ENCODE results near the gene CNGA4. TPM values are rescaled to one million over a fixed set of nuclear protein-coding genes. Genes with fewer than 3 reads are reported as not detected.
"Not testable (repeated sequence)": the region's sequence is repeated elsewhere in the genome, so short reads cannot be mapped to it uniquely, and the experiment has no call there.

CNGA4 gene
- polyA plus RNA-seq, 4 donors, result 0.09 to 0.34 (median 0.27) TPM

DNA sequence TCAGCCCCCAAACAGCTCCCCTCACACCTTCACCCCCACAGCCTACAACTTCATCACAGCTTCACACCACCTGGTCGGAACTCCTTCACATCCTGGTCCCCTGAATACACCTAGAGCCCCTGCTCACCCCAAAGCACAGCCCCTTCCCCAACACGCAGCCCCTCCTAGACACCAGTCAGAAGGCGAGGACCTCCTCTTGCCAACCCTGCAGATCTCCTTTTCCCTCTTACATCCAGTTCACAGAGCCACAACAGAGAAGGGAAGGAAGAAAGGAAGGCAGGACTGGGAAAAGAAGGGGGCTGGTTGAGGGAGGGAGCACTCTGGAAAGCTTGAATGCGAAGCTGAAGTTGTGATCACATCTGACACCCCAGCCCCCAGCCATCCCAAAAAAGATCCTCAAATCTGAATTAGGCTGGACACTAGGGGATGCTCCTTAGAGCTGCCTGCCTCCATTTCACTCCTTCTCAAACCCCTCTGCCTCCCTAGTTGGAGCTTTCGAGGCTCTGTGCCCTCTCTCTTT lies 21.4 kb downstream of the CNGA4 start:
- no peak for DNase-seq (ENCODE audit: low read depth in 4 of 4, low spot score in 3 of 4)

GRCh38 chr11:6263662-6264061 lies 24.8 kb downstream of the CNGA4 start:
- no peak for DNase-seq (ENCODE audit: low read depth in 4 of 4, low spot score in 3 of 4)

- no peak for DNase-seq (ENCODE audit: low read depth in 4 of 4, low spot score in 3 of 4)
Measured at GRCh38 chr11:6268820-6269219, 29.9 kb downstream of the CNGA4 start.

- no peak for DNase-seq (ENCODE audit: low read depth in 4 of 4, low spot score in 3 of 4)
Measured at GRCh38 chr11:6269994-6270393, 31.1 kb downstream of the CNGA4 start.

DNA sequence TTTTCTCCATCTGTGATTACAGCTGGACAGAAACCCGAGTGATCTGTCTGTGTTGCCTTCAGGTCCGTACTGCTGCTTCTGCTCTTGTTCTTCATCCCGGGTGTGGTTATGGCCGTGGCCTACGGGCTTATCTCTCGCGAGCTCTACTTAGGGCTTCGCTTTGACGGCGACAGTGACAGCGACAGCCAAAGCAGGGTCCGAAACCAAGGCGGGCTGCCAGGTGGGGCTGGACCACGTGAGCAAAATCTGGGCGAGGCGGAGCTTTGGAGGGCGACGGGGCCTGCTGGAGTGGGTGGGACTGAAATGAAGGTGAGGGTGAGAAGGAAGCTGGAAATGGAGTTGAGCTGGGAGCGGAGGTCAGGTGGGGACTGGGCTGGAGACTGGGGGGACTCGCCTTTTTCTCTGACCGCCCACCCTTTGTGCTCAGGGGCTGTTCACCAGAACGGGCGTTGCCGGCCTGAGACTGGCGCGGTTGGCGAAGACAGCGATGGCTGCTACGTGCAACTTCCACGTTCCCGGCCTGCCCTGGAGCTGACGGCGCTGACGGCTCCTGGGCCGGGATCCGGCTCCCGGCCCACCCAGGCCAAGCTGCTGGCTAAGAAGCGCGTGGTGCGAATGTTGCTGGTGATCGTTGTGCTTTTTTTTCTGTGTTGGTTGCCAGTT lies 31.8 kb downstream of the CNGA4 start:
- DNase-seq (ENCODE audit: low read depth in 4 of 4, low spot score in 3 of 4), result no peak

- DNase-seq (ENCODE audit: low read depth in 4 of 4, low spot score in 3 of 4), result no peak
Measured at GRCh38 chr11:6271598-6271997, 32.7 kb downstream of the CNGA4 start.

DNA sequence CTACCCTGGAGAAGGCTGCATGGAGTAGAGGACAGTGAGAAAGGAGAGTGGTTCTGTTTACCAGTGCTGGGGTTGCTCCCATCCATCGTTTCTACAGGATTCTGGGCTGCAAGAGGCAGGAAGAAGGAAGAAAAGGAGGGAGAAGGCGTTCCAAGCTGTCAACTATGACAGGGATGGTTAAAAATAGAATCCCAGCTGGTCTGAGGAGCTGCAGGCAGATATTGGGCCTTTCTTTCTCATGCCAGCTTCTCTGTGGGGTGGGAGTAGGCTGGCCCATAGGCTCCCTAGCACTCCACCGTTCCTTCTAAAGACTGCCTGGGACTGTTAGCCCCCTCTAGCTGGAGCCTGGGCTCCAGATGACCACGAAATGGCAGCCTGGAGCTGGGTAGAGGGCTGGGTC lies 34.3 kb downstream of the CNGA4 start:
- DNase-seq (ENCODE audit: low read depth in 4 of 4, low spot score in 3 of 4), result no peak

DNA sequence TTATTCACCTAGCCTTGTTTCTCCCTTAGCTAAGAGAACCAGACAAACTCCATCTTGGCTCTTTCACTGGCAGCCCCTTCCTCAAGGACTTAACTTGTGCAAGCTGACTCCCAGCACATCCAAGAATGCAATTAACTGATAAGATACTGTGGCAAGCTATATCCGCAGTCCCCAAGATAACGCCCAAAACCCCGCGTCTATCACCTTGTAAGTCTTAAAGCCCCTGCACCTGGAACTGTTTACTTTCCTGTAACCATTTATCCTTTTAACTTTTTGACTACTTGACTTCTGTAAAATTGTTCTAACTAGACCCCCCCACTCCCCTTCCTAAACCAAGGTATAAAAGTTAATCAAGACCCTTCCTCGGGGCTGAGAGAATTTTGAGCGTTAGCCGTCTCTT lies 41.9 kb downstream of the CNGA4 start:
- DNase-seq (ENCODE audit: low read depth in 4 of 4, low spot score in 3 of 4), result not testable (repeated sequence)

GRCh38 chr11:6283453-6284023 lies 44.6 kb downstream of the CNGA4 start:
- DNase-seq (ENCODE audit: low read depth in 4 of 4, low spot score in 3 of 4), result no peak

- DNase-seq (ENCODE audit: low read depth in 4 of 4, low spot score in 3 of 4), result no peak
Measured at GRCh38 chr11:6284250-6284649, 45.4 kb downstream of the CNGA4 start.

- DNase-seq (ENCODE audit: low read depth in 4 of 4, low spot score in 3 of 4), result no peak
Measured at GRCh38 chr11:6285019-6285418, 46.1 kb downstream of the CNGA4 start.

Other genes with a start within 250 kb of the CNGA4 start
- under 1 TPM in 1 of 4 donors, not detected in 3; 0.06 TPM for gene OR56A4, start 232.1 kb upstream of the CNGA4 start, polyA plus RNA-seq (ENCODE audit: insufficient read length in 4 of 4)
- gene OR56A1, start 208.3 kb upstream of the CNGA4 start, polyA plus RNA-seq (ENCODE audit: insufficient read length in 4 of 4), result not detected
- gene OR56B4, start 131.4 kb upstream of the CNGA4 start, polyA plus RNA-seq (ENCODE audit: insufficient read length in 4 of 4), result under 1 TPM in 1 of 4 donors, not detected in 3; 0.22 TPM
- gene OR52B2, start 68.8 kb upstream of the CNGA4 start, polyA plus RNA-seq (ENCODE audit: insufficient read length in 4 of 4), result not detected
- under 1 TPM in 2 of 4 donors, not detected in 2; 0.14 to 0.16 TPM for gene OR52W1, start 39.9 kb upstream of the CNGA4 start, polyA plus RNA-seq (ENCODE audit: insufficient read length in 4 of 4)
- gene C11orf42, start 33.5 kb upstream of the CNGA4 start, polyA plus RNA-seq (ENCODE audit: insufficient read length in 4 of 4), result 1 to 10 TPM in 2 of 4 donors, under 1 TPM in 2; 0.23 to 2.3 (median 0.98) TPM
- 10 to 100 TPM; 40.0 to 68.9 (median 46.3) TPM for gene FHIP1B, start 4.5 kb upstream of the CNGA4 start, polyA plus RNA-seq (ENCODE audit: insufficient read length in 4 of 4)
- under 1 TPM; 0.25 to 0.76 (median 0.56) TPM for gene CCKBR, start 20.7 kb downstream of the CNGA4 start, polyA plus RNA-seq (ENCODE audit: insufficient read length in 4 of 4)
- 10 to 100 TPM; 12.0 to 39.8 (median 16.9) TPM for gene CAVIN3, start 81.4 kb downstream of the CNGA4 start, polyA plus RNA-seq (ENCODE audit: insufficient read length in 4 of 4)
- gene SMPD1, start 151.4 kb downstream of the CNGA4 start, polyA plus RNA-seq (ENCODE audit: insufficient read length in 4 of 4), result 10 to 100 TPM; 33.8 to 35.8 (median 34.8) TPM
- 10 to 100 TPM; 47.0 to 60.0 (median 51.3) TPM for gene APBB1, start 180.0 kb downstream of the CNGA4 start, polyA plus RNA-seq (ENCODE audit: insufficient read length in 4 of 4)
- gene HPX, start 201.9 kb downstream of the CNGA4 start, polyA plus RNA-seq (ENCODE audit: insufficient read length in 4 of 4), result 1 to 10 TPM; 2.4 to 7.4 (median 3.6) TPM
- gene TRIM3, start 234.9 kb downstream of the CNGA4 start, polyA plus RNA-seq (ENCODE audit: insufficient read length in 4 of 4), result 10 to 100 TPM; 16.4 to 32.0 (median 21.0) TPM
- gene ARFIP2, start 242.2 kb downstream of the CNGA4 start, polyA plus RNA-seq (ENCODE audit: insufficient read length in 4 of 4), result 10 to 100 TPM; 52.2 to 77.1 (median 66.8) TPM
- gene TIMM10B, start 242.4 kb downstream of the CNGA4 start, polyA plus RNA-seq (ENCODE audit: insufficient read length in 4 of 4), result 10 to 100 TPM; 25.5 to 39.3 (median 38.4) TPM